Measurements from ENCODE around the gene PDE11A.
"Not testable (repeated sequence)": the region's sequence is repeated elsewhere in the genome, so short reads cannot be mapped to it uniquely, and the experiment has no call there.

The PDE11A gene

GRCh38 chr2:177810906-177811305 lies 261.7 kb downstream of the PDE11A start:
- DNase-seq, result no peak

DNA sequence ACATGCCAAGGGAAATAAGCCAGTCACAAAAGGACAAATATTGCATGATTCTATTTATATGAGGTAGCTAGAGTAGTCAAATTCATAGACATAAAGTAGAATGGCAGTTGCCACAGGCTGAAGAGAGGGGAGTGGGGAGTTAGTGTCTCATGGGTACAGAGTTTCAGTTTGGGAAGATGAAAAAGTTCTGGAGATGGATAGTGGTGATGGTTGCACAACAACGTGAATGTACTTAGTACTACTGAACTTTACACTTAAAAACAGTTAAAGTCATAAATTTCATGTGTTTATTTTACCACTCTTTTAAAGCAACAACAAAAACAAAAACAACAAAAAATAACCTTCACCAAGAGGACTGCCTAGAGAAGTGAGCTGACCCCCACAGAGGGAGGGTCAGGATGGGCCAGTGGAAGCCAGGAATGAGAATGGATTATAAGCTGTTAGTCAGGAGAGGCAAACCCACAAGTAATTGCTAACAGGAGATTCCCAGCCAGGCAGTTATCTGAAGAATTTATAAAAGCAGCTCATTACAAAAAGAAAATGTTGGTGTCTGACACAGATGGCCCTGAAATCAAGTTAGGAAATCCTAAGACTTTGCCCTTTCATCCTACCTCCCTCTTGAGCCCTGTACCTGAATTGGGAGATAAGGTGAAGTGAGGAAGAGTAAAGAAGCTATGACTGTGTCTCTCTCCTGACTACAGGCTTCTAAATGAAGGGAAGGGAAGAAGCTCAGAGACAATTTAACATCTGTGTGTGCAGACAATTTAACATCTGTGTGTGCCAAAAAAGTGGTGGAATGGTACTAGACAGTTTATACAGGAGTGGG lies 263.4 kb downstream of the PDE11A start:
- DNase-seq, result no peak

DNA sequence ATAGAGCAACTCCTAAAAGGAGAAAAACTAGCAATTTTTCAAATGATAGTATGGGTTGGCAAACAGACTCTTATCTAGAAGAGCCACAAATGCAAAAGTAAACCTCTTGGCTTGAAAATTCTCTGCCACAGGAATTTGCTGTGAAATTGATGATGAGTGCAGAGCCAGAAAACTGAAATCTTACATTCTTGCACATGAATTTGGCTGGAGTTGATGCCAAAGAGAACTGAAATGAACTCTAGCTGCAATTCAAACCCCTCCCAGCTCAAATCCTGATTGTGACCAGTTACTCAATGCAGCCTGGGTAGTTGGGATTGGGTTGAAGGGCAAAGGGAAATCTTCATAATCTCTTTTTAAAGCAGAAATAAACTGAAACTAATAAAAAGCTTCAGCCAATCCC lies 266.6 kb downstream of the PDE11A start:
- DNase-seq, result no peak

DNA sequence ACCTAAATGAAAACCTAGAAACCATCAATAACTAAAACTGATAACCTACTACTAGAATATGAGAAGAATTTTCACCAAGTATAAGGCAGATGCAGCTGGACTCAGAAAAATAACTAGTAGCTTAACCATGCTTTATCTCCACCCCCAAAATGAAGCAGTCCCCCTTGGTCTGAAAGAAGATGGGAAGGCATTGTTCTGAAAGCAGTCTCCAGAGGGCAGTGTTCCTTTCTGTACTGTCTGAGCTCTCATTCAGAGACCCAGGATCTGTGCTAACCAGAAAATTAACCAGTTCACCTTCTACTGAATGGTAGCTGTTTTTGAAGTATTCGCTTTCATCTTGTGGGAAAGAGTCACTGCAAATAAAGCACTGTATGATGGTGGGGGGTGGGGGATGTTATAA lies 273.0 kb downstream of the PDE11A start:
- DNase-seq, result no peak

DNA sequence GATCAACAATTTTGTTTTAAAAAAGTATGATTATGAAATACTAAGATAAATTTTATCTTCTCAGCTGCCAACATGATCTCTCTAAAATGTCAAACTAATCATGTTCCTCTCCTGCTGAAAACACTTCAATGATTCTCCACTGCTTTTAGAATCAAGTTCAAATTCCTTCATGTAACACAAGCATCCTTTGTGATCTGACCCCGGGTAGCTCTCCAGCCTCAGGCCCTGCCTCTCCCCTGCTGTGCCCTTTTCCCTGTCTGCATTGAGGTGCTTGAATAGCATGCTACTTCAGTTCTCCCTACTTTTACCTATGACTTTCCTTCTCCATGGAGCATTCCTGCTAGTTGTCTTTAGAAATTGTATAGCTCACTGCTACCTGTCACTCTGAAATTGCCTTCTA lies 274.8 kb downstream of the PDE11A start:
- DNase-seq, result no peak

- no peak for DNase-seq
Measured at GRCh38 chr2:177796654-177797415, 275.7 kb downstream of the PDE11A start.

- no peak for DNase-seq
Measured at GRCh38 chr2:177796011-177796410, 276.6 kb downstream of the PDE11A start.

- not testable (repeated sequence) for DNase-seq
Measured at GRCh38 chr2:177785143-177785542, 287.4 kb downstream of the PDE11A start.

DNA sequence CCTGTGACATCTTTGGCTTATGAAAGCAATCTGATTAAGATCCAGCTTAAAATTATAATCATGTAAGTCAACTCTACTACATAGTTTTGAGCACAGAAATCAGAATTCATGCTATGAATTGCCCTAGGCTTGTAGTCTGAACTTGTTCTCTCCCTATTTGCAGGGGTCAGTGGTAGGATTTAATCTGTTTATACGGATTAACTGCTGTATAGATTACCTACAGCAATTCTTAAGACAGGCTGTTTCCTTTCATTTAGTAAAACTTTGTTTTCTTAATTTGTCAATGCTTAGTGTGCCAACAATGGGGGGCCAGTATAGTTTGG lies 287.9 kb downstream of the PDE11A start:
- DNase-seq, result no peak

DNA sequence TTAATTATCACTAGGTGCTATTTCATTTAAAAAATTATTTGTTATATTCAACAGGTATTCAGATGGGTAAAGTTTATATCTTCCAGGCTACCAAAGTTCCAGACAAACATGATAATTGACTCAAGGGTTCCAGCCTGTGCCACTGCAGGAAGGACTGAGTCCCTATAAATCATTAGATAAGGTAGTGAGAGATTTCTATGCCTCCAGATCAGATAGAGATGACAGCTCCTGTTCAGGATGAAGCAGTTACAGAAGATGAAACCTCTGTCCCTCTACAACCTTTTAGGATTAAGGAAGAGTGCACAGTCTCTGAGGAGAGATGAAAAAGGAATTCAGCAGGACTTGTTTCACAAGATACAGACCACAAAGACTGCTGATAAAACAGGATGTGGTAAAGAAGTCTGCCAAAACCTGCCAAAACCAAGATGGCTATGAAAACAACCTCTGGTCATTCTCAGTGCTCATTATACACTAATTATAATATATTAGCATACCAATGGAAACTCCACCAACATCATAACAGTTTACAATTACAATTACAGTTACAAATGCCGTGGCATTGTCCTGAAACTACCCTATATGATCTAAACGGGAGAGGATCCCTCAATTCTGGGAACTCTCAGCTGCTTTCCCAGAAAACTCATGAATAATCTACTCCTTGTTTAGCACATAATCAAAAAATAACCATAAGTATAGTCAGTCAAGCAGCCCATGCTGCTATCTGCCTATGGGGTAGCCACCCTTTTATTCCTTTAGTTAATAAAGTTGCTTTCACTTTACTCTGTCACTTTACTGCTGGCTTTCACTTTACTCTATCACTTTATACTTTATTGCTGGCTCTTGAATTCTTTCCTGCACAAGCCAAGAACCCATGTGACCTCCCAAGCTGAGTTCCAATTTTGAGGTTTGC lies 288.5 kb downstream of the PDE11A start:
- no peak for DNase-seq

DNA sequence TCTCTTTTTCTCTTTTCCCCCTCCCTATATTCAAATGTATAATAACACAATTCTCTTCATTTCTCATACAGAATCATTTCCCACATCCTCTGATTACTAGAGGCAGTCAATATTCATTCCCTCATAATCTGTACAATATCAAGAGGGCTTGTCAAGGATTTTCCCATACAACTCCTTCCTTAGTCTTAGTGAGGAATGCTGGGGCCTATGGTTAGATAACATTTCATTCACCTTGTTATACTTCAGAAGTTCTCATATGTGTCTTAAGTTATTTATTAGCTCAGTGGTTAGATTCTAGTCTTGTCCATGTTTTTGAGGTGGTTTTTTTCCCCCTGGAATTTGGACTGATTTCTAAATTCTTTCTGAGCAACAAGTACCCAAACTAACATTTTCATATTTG lies 289.5 kb downstream of the PDE11A start:
- no peak for DNase-seq

DNA sequence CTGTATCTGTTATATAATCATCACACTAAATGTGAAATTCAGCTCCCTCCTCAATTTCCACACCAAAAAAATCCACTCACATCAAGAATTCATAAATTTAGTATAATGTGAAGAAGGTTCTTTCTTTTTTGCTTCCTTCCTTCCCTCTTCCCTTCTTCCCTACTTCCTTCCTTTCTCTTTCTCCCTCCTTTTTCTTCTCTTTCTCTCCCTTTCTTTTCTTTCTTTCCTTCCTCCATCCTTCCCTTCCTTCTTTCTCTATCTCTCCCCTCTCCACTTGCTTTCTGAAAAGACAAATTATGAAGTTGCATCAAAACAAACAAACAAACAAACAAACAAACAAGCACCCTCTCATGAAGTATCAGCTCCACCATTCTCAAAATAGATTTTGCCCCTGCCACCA lies 290.0 kb downstream of the PDE11A start:
- no peak for DNase-seq

DNA sequence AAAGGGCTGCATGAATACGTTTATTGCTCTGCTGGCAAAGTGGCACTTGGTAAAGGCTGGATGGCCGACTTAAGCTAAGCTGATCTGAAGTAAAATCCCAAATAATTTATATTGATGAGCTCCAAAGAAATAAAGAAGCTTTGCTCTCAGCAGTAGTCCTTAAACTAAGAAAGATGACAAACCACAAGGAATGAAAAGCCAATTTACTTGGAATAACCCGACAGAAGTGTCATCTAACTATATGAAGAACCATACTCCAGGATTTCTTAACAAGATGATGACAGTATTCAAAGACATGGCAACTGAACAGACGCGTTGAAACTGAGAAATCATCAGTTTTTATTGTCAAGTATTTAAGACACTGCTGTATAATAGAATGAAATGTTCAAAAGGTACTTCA lies 294.1 kb downstream of the PDE11A start:
- no peak for DNase-seq

DNA sequence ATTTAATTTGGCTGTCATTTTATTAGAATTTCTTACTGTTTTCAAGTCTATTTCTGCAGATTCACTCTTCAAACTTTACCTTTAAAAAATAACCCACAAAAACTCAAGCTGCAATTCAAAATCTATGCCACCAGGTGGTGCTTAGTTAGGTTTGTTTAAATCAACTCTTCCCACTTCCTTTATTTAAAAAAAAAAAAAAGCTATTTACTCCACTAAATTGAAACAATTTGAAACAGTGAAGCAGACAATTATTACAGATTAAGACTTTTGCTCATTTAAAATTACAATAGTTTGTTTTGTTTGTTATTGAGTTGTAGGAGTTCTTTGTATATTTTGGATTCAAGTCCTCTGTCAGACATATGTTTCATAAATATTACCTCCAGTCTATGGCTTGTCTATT lies 300.0 kb downstream of the PDE11A start:
- no peak for DNase-seq

GRCh38 chr2:177771191-177771590 lies 301.4 kb downstream of the PDE11A start:
- no peak for DNase-seq

- DNase-seq, result no peak
Measured at GRCh38 chr2:177767768-177768167, 304.8 kb downstream of the PDE11A start.

DNA sequence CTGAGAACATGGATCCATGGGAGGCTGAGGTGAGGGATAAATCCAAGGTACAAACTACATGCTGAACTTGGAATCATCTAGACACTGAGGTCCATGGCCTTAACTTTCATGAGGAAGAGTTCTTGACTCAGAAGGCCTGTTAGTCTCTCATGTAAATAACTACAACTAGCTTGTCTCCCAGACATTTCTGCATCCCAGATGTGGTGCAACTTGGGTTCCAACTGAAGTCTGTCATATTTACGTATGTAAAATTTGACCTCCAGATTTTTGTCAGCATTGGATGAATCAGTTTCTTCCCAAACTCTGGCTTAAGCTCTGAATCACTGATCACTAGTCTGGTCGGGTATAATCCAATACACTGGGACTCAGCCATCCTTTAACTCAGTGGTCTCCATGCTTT lies 306.9 kb downstream of the PDE11A start:
- no peak for DNase-seq

DNA sequence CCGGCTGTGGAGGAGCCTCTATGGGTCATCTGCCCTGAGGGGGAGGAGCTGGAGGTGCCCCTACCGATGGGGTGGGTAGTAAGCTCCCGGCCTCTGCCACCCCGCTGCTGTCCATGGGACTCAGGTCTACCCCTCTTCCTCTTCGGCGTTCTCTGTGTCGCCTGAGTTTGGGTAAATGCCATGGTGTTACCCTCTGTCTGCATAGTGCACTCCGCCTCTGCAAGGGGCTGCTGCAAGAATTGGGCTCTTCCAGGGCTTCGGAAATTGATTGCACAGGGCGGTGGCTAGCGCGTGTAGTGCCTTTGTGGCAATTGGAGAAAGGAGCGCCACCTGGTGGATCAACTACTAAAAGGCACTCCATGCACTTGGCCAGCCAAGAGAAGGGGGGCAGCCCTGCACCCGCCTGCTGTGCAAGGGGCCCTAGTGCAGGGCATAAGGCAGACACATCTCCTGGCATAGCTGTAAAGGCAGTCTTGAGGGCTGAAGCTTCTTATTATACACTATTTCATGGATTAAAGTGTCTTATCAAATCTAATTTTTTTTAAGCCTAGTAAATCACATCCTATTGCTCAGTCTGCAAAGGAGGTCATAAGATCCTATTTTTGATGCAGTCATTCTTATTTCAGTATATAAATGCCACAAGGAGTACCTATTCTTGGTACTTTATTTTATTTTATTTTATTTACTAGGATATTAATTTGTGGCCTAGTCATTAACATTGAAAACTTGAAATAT lies 308.9 kb downstream of the PDE11A start:
- DNase-seq, result peak; percentile 86

DNA sequence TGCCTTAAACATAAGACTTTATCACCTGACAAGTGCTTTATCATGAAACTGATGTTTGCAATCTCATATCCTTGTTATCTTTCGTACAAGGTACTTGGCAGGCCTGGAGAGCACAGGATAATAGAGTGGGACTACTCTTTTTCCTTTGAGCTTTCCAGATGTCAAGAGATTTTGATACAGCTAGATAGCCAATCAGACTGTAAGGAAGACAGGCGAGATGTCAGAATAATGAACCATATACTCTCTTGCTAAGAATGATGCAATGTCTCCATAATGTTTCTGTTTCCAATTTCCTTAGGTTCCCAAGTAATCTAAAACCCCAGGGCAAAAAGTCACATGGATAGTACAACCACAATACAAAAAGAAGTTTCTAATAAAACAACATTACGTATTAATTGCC lies 313.1 kb downstream of the PDE11A start:
- no peak for DNase-seq

GRCh38 chr2:177758591-177759371 lies 313.8 kb downstream of the PDE11A start:
- no peak for DNase-seq

DNA sequence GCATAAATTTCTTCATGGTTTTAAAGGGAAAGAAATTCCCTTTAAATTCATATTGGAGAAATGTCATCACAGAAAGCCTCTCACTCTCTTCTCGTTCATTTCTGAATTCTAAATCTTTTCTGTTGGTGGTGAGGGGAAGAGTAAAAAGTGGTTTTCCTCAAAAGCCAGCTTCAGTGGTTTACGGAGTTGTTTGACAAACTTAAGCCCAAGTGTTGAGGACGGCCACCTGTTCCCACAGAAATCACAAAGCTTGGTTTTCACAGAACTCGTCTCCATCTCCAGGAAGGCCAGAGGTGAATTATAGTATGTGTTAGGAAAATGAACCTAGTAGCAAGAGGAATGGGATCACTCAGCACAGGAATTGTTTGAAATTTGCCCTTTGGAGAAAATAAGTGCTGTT lies 316.2 kb downstream of the PDE11A start:
- no peak for DNase-seq

DNA sequence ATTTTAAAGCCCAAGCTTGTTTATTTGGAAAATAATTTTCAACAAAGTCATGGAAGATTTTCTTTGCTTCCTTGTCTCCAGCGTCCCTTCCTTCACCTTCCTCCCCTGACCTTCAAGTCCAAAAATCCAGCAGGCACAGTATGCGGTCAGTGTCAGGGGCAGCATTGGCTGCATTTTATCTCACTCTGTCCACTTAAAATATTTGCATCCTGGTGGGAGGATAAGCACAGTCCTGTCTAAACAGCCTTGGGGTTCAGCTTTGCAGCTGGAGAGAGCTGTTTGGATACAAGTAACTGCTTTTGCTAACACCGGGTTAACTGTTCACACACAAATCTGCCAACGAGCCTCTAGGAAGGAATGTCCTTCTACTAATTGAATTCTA lies 318.1 kb downstream of the PDE11A start:
- DNase-seq, result no peak
